Panc1 (cell line): Measurements from ENCODE around the gene ARSG. TPM values are rescaled to one million over a fixed set of nuclear protein-coding genes. Genes with fewer than 3 reads are reported as not detected.

Experiments
- ATAC-seq: fragments of 200-7000 bp; cut with Tn5 transposase; 2 replicates; pipeline ENCODE4 v1.9.1; 2020; ENCODE audit warnings: mild to moderate bottlenecking, moderate library complexity
- BruUV-seq: library from RNA; stranded (reverse); fragments of 400-500 nt; replicated peaks from 2 replicates; lab custom pipeline; 2021; lab: Mats Ljungman, UMichigan
- CTCF ChIA-PET: fragments of 300-600 bp; sonication (Branson Sonifier 250); formaldehyde crosslinking; loops from one replicate; lab custom pipeline; 2022; ENCODE audit warnings: antibody characterized with exemption; lab: Charles Lee
- POLR2A ChIA-PET: fragments of 300-600 bp; sonication (Branson Sonifier 250); formaldehyde crosslinking; loops from one replicate; lab custom pipeline; 2022; ENCODE audit warnings: antibody characterized with exemption; lab: Charles Lee
- DNase-seq: peaks from one replicate; pipeline ENCODE4 v3.0.0-alpha.2; 2010; ENCODE audit warnings: low read depth, low spot score
- H3K27ac ChIP-seq: 2 replicates; pipeline ENCODE4 v1.5.1; 2011; ENCODE audit warnings: mild to moderate bottlenecking, low read length, inconsistent platforms
- H3K27me3 ChIP-seq: fragments of 200-500 bp; sonication (Bioruptor generic); 2 replicates; pipeline ENCODE4 v1.6.0; 2014; ENCODE audit warnings: low read length, inconsistent platforms; ENCODE audit not compliant: control insufficient read depth, insufficient read depth
- H3K36me3 ChIP-seq: fragments of 200-500 bp; sonication (Bioruptor generic); 2 replicates; pipeline ENCODE4 v1.5.1; 2014; ENCODE audit warnings: inconsistent platforms, mild to moderate bottlenecking, low read length, moderate library complexity; ENCODE audit not compliant: control insufficient read depth, insufficient read depth
- H3K4me1 ChIP-seq: 2 replicates; pipeline ENCODE4 v1.5.1; 2011; ENCODE audit warnings: inconsistent platforms, mild to moderate bottlenecking, low read length, moderate library complexity; ENCODE audit not compliant: control insufficient read depth, insufficient read depth
- H3K4me3 ChIP-seq, 2 experiments: 2 replicates each; pipeline ENCODE4 v1.5.1; 2011 to 2012; ENCODE audit warnings: low read depth in 2 of 2, low read length in 2 of 2, mild to moderate bottlenecking in 2 of 2, inconsistent platforms in 1 of 2, moderate library complexity in 1 of 2
- H3K9me3 ChIP-seq: fragments of 200-500 bp; sonication (Bioruptor generic); 2 replicates; pipeline ENCODE4 v1.5.1; 2014; ENCODE audit warnings: low read depth, mild to moderate bottlenecking, inconsistent platforms, low read length, moderate library complexity; ENCODE audit not compliant: control insufficient read depth, insufficient read depth
- CTCF ChIP-seq: fragments of 450-650 bp; IDR thresholded peaks from 2 replicates; pipeline ENCODE4 v1.5.1; 2017; ENCODE audit warnings: mild to moderate bottlenecking
- POLR2AphosphoS5 ChIP-seq: IDR thresholded peaks from 2 replicates; pipeline ENCODE4 v1.6.1; 2012; ENCODE audit warnings: mild to moderate bottlenecking, low read depth, low read length, moderate library complexity
- REST ChIP-seq, 2 experiments: IDR thresholded peaks; 2 replicates each; pipeline ENCODE4 v1.6.1; 2011 to 2012; ENCODE audit warnings: low read depth in 2 of 2, control low read depth in 1 of 2, low read length in 1 of 2, mild to moderate bottlenecking in 1 of 2, moderate library complexity in 1 of 2; ENCODE audit not compliant: insufficient read depth in 1 of 2
- SIN3A ChIP-seq: IDR thresholded peaks from 2 replicates; pipeline ENCODE4 v1.6.1; 2012; ENCODE audit warnings: low read depth, mild to moderate bottlenecking, low read length, moderate library complexity, borderline replicate concordance; ENCODE audit not compliant: insufficient read depth
- TCF7L2 ChIP-seq: IDR thresholded peaks from 2 replicates; pipeline ENCODE4 v1.6.1; 2011; ENCODE audit warnings: mild to moderate bottlenecking, low read depth, low read length, inconsistent platforms
- in situ Hi-C: cut with HindIII; loops from 2 replicates; pipeline ENCODE4 v1.10.0; 2016; ENCODE audit warnings: low sequenced_read_pairs, low pct_unique_long_range_greater_than_20kb
- intact Hi-C: fragments of 100-400 bp; cut with micrococcal nuclease; formaldehyde crosslinking; loops from one replicate; pipeline ENCODE4 v1.10.0; 2022; ENCODE audit not compliant: unreplicated experiment
- total RNA-seq: library from RNA; stranded (reverse); gene quantifications from one replicate; pipeline ENCODE4 v1.2.1, GENCODE V29; 2021; ENCODE audit not compliant: unreplicated experiment

ARSG gene
- total RNA-seq, 1 experiment from 2014 or later, result 2.3 TPM

GRCh38 chr17:68451670-68452354, 160.5 kb downstream of the ARSG start:
- intact Hi-C loops (no loop called here), in situ Hi-C loops (no loop called here)
- BruUV-seq, result no TSS peak
- POLR2A ChIA-PET, result no interaction called here
- Histone ChIP-seq H3K27me3 (no peaks in the 10 kb centered on the region), H3K27ac (no peak overlapping the region), H3K4me1 (peaks cover 6% of the 10 kb centered on the region; the same call in 1 of the 2 replicates), H3K9me3 (no peaks in the 10 kb centered on the region), H3K36me3 (no peaks in the 10 kb centered on the region), H3K4me3 (no peak overlapping the region)
- TF ChIP-seq REST (IDR thresholded peaks at IDR 0.05; ENCODE audit: insufficient read depth in 1 of 2, low read depth in 2 of 2, low read length in 1 of 2), result no peak
- no peak for TF ChIP-seq POLR2AphosphoS5
- no peak for TF ChIP-seq TCF7L2
- TF ChIP-seq CTCF, result no peak
- CTCF ChIA-PET, result no interaction called here
- DNase-seq, result no peak
- ATAC-seq, result no peak

- Histone ChIP-seq H3K4me1 (peaks cover 6% of the 10 kb centered on the region; the same call in 1 of the 2 replicates), H3K27ac (no peak overlapping the region), H3K36me3 (no peaks in the 10 kb centered on the region), H3K9me3 (no peaks in the 10 kb centered on the region), H3K27me3 (no peaks in the 10 kb centered on the region), H3K4me3 (no peak overlapping the region)
- in situ Hi-C loops, result no loop called here
- POLR2A ChIA-PET, result no interaction called here
- intact Hi-C loops, result no loop called here
- DNase-seq (no peak), ATAC-seq (no peak)
- no TSS peak for BruUV-seq
- TF ChIP-seq POLR2AphosphoS5 (no peak), REST (IDR thresholded peaks at IDR 0.05; ENCODE audit: insufficient read depth in 1 of 2, low read depth in 2 of 2, low read length in 1 of 2) (no peak), CTCF (no peak), SIN3A (no peak), TCF7L2 (no peak)
- CTCF ChIA-PET, result interaction anchor here (0.6 kb wide), 1 partner anchor 11 kb away, joined by 3 read pairs; no protein-coding TSS in a partner anchor
Measured at GRCh38 chr17:68452724-68453290, 161.5 kb downstream of the ARSG start.
